GM12878 (cell line): ENCODE data around the gene TCF12. TPM values are rescaled to one million over a fixed set of nuclear protein-coding genes. Genes with fewer than 3 reads are reported as not detected.

Source experiments
- ATAC-seq: fragments of 200-7000 bp; cut with Tn5 transposase; 3 replicates; pipeline ENCODE4 v1.9.1; 2020; ENCODE audit warnings: mild to moderate bottlenecking, moderate library complexity
- BruUV-seq: library from RNA; stranded (reverse); fragments of 400-500 nt; replicated peaks from 2 replicates; lab custom pipeline; 2021; lab: Mats Ljungman, UMichigan
- CTCF ChIA-PET: fragments of 300-600 bp; sonication (Branson Sonifier 250); formaldehyde crosslinking; extraction: SDS; loops from one replicate; lab custom pipeline; 2021; ENCODE audit warnings: inconsistent platforms; lab: Yijun Ruan, JAX
- POLR2A ChIA-PET: fragments of 350-600 bp; formaldehyde crosslinking; extraction: SDS; loops from one replicate; lab custom pipeline; 2021; ENCODE audit warnings: inconsistent platforms; lab: Charles Lee
- RAD21 ChIA-PET: fragments of 300-600 bp; sonication (Branson Sonifier 250); formaldehyde crosslinking; loops from one replicate; lab custom pipeline; 2023; ENCODE audit warnings: antibody characterized with exemption; ENCODE audit not compliant: unreplicated experiment; lab: Charles Lee
- SMC1A ChIA-PET: fragments of 300-600 bp; sonication (Branson Sonifier 250); formaldehyde crosslinking; loops from one replicate; lab custom pipeline; 2023; ENCODE audit not compliant: unreplicated experiment, uncharacterized antibody; lab: Charles Lee
- DNase-seq: peaks from one replicate; pipeline ENCODE4 v3.0.0-alpha.2; 2011; ENCODE audit warnings: low read depth, low spot score
- FAIRE-seq: peaks from 3 replicates; lab custom pipeline; 2011; peaks lifted over from hg19 to GRCh38; lab: Jason Lieb, UNC
- H2AFZ ChIP-seq: 2 replicates; pipeline ENCODE4 v1.6.0; 2011; ENCODE audit warnings: low read depth, low read length, control low read depth; ENCODE audit not compliant: control insufficient read depth
- H3K27ac ChIP-seq: 2 replicates; pipeline ENCODE4 v1.5.1; 2011; ENCODE audit warnings: control low read depth; ENCODE audit not compliant: control insufficient read depth, insufficient read depth
- H3K27me3 ChIP-seq, 2 experiments: replicated peaks in 1 of 2; 2 replicates each; pipeline versions ENCODE4 v1.6.0 to v1.6.1; 2011; ENCODE audit warnings: low read length in 1 of 2; ENCODE audit not compliant: control insufficient read depth in 2 of 2, insufficient read depth in 2 of 2
- H3K36me3 ChIP-seq, 2 experiments: 2 replicates each; pipeline ENCODE4 v1.5.1; 2011; ENCODE audit warnings: low read length in 1 of 2; ENCODE audit not compliant: control insufficient read depth in 2 of 2, insufficient read depth in 2 of 2
- H3K4me1 ChIP-seq: 2 replicates; pipeline ENCODE4 v1.6.1; 2011; ENCODE audit warnings: mild to moderate bottlenecking, low read length, moderate library complexity, mixed read lengths; ENCODE audit not compliant: control insufficient read depth, insufficient read depth
- H3K4me2 ChIP-seq: 2 replicates; pipeline ENCODE4 v1.6.0; 2011; ENCODE audit warnings: control low read depth; ENCODE audit not compliant: control insufficient read depth, insufficient read depth
- H3K4me3 ChIP-seq: fragments of 200-600 bp; sonication (generic); 2 replicates; pipeline ENCODE4 v1.5.1; 2016
- H3K79me2 ChIP-seq: 2 replicates; pipeline ENCODE4 v1.6.0; 2011; ENCODE audit warnings: low read length; ENCODE audit not compliant: control insufficient read depth, insufficient read depth
- H3K9ac ChIP-seq: 2 replicates; pipeline ENCODE4 v1.8.0; 2011; ENCODE audit warnings: low read length, control low read depth, mixed read lengths; ENCODE audit not compliant: control insufficient read depth, insufficient read depth
- H3K9me3 ChIP-seq: replicated peaks from 3 replicates; pipeline ENCODE4 v1.5.1; 2011; ENCODE audit warnings: mild to moderate bottlenecking, low read length; ENCODE audit not compliant: control insufficient read depth, insufficient read depth
- H4K20me1 ChIP-seq: 2 replicates; pipeline ENCODE4 v1.6.0; 2011; ENCODE audit not compliant: control insufficient read depth, insufficient read depth
- CBFB ChIP-seq: IDR thresholded peaks from 2 replicates; pipeline ENCODE4 v1.6.1; 2016; ENCODE audit warnings: antibody characterized with exemption, low read depth
- CEBPZ ChIP-seq: fragments of 150-350 bp; IDR thresholded peaks from 2 replicates; pipeline ENCODE4 v1.6.1; 2016; ENCODE audit warnings: low read depth, low read length
- FOXM1 ChIP-seq: IDR thresholded peaks from 2 replicates; pipeline ENCODE4 v1.6.1; 2012; ENCODE audit warnings: low read depth, mild to moderate bottlenecking, inconsistent platforms, low read length, moderate library complexity
- HCFC1 ChIP-seq: fragments of 150-350 bp; IDR thresholded peaks from 2 replicates; pipeline ENCODE4 v1.6.1; 2014; ENCODE audit warnings: low read length
- MLLT1 ChIP-seq: fragments of 450-650 bp; IDR thresholded peaks from 2 replicates; pipeline ENCODE4 v1.6.1; 2016; ENCODE audit warnings: mild to moderate bottlenecking
- NFYA ChIP-seq: IDR thresholded peaks from 2 replicates; pipeline ENCODE4 v1.6.1; 2011; ENCODE audit warnings: low read depth, mild to moderate bottlenecking, low read length, improper control_type of control experiment, borderline replicate concordance
- NFYB ChIP-seq: IDR thresholded peaks from 2 replicates; pipeline ENCODE4 v1.6.1; 2011; ENCODE audit warnings: low read depth, mild to moderate bottlenecking, low read length, improper control_type of control experiment, moderate library complexity; ENCODE audit not compliant: insufficient read depth
- NR2F1 ChIP-seq: fragments of 450-650 bp; conservative IDR thresholded peaks from 2 replicates; pipeline ENCODE4 v1.6.1; 2017; ENCODE audit warnings: mild to moderate bottlenecking
- PAX5 ChIP-seq: IDR thresholded peaks from 2 replicates; pipeline ENCODE4 v1.6.1; 2011; ENCODE audit warnings: low read depth, low read length, borderline replicate concordance
- RBBP5 ChIP-seq: fragments of 200-600 bp; sonication (generic); conservative IDR thresholded peaks from 2 replicates; pipeline ENCODE4 v1.6.1; 2016
- RELA ChIP-seq: fragments of 450-650 bp; IDR thresholded peaks from 2 replicates; pipeline ENCODE4 v1.8.0; 2014; ENCODE audit warnings: borderline replicate concordance; ENCODE audit not compliant: partially characterized antibody
- SMARCA5 ChIP-seq: fragments of 450-650 bp; IDR thresholded peaks from 2 replicates; pipeline ENCODE4 v1.6.1; 2017; ENCODE audit warnings: mild to moderate bottlenecking
- SP1 ChIP-seq: IDR thresholded peaks from one replicate; pipeline ENCODE4 v1.6.1; 2011; ENCODE audit warnings: low read depth, low read length
- TARDBP ChIP-seq: IDR thresholded peaks from 2 replicates; pipeline ENCODE4 v1.6.1; 2016; ENCODE audit warnings: borderline replicate concordance
- whole genome bisulfite sequencing: methylation state at CpG from one replicate; pipeline ENCODE4 v1.1.6; 2016; ENCODE audit warnings: low lambda C conversion rate; ENCODE audit not compliant: insufficient replicate concordance, insufficient coverage; ENCODE audit errors: missing lambda C conversion rate; 5-methylcytosine and 5-hydroxymethylcytosine counted together
- in situ Hi-C: fragments of 300-500 bp; cut with MboI; formaldehyde crosslinking; loops from 9 replicates; pipeline ENCODE4 v1.14.3; 2018; ENCODE audit warnings: mixed read lengths
- intact Hi-C: fragments of 100-400 bp; cut with micrococcal nuclease; formaldehyde crosslinking; loops from one replicate; pipeline ENCODE4 v1.14.2; 2022; ENCODE audit not compliant: unreplicated experiment
- polyA plus RNA-seq, 11 experiments: library from polyadenylated mRNA; depleted of rRNA in 4 of 11; unstranded in 6 of 11; stranded (reverse) in 5 of 11; fragments of >200 nt; fragmentation: Nextera tagmentation in 4 of 11; fragmentation: Illumina TruSeq in 1 of 11; extraction: Ambion mirVana in 4 of 11; extraction: Trizol in 1 of 11; gene quantifications; 1 replicate in 1 of 11; 2 replicates in 10 of 11; pipeline versions ENCODE4 v1.2.1 to v1.2.3, GENCODE V29; 2011 to 2016; ENCODE audit warnings: inconsistent platforms in 2 of 11, missing spikeins in 2 of 11, low read depth in 1 of 11
- total RNA-seq, 4 experiments: library from RNA; depleted of rRNA in 3 of 4; stranded (reverse); fragments of >200 nt in 3 of 4; fragmentation: Illumina TruSeq in 1 of 4; extraction: Trizol in 1 of 4; gene quantifications; 2 replicates each; pipeline versions ENCODE4 v1.2.1 to v1.2.3, GENCODE V29; 2013 to 2021

Gene TCF12
- total and polyA plus RNA-seq, 10 of the 15 experiments (the other 5 are each of a cell fraction or from before 2014, with no cell fraction given) = 8.2 to 70.9 (median 49.5) TPM

- ChIA-PET RAD21 (no interaction called here), SMC1A (interaction anchor here (0.6 to 2.1 kb wide), 4 partner anchors 8 to 78 kb away, joined by 3 to 5 read pairs (median 3); no protein-coding TSS in a partner anchor), POLR2A (interaction anchor here (0.9 kb wide), 1 partner anchor 8 kb away, joined by 3 read pairs; no protein-coding TSS in a partner anchor), CTCF (interaction anchor here (0.5 to 1.8 kb wide), 2 partner anchors 24 to 85 kb away, joined by 3 to 4 read pairs; no protein-coding TSS in a partner anchor)
- no peak overlapping the region for H3K27ac ChIP-seq
- BruUV-seq = no TSS peak
- TF ChIP-seq PAX5 (no peak), NFYB (no peak), NFYA (no peak), HCFC1 (no peak), CEBPZ (no peak), FOXM1 (no peak), SMARCA5 (no peak), TARDBP (no peak), CBFB (no peak), RELA (no peak), SP1 (no peak), NR2F1 (no peak), MLLT1 (no peak), RBBP5 (no peak)
- H3K4me1 ChIP-seq = peaks cover 14% of the 10 kb centered on the region; the same call in 1 of the 2 replicates
- peaks cover 0 to 2% of the 10 kb centered on the region in 2 experiments; a peak in 1 of 4 replicates for H3K36me3 ChIP-seq
- H3K79me2 ChIP-seq = peaks cover 31% of the 10 kb centered on the region
- H3K4me2 ChIP-seq = no peak overlapping the region
- no peak for DNase-seq
- no peak overlapping the region for H3K4me3 ChIP-seq
- H4K20me1 ChIP-seq = no peaks in the 10 kb centered on the region
- FAIRE-seq = no peak
- intact Hi-C loops (no loop called here), in situ Hi-C loops (no loop called here)
- no peaks in the 10 kb centered on the region for H3K27me3 ChIP-seq
- 96% methylated on average over 2 of the region's 2 CpGs for WGBS
- no peak for ATAC-seq
- no peak overlapping the region for H3K9ac ChIP-seq
- no peaks in the 10 kb centered on the region; the same call in 2 of the 3 replicates for H3K9me3 ChIP-seq
- no peak overlapping the region for H2AFZ ChIP-seq
Observed at GRCh38 chr15:57061696-57062095, 143.3 kb downstream of the TCF12 start.
